Pancreas (tissue), 10 donors: ENCODE data around the gene BTBD19. TPM values are rescaled to one million over a fixed set of nuclear protein-coding genes. Genes with fewer than 3 reads are reported as not detected.

Source experiments
- ATAC-seq, 4 donors: fragments of 200-7000 bp; cut with Tn5 transposase; one replicate each; pipeline versions ENCODE4 v1.8.0 to v1.9.1; 2020; ENCODE audit warnings: mild to moderate bottlenecking in 4 of 4, moderate library complexity in 4 of 4
- DNase-seq, 6 donors: peaks; one replicate each; pipeline ENCODE4 v3.0.0-alpha.2; 2020
- FAIRE-seq: peaks from 2 replicates; lab custom pipeline; 2012; peaks lifted over from hg19 to GRCh38; lab: Jason Lieb, UNC
- H3K27ac ChIP-seq, 4 donors: fragments of 200-600 bp; sonication (generic); 1 replicate in 3 of 4; 2 replicates in 1 of 4; pipeline versions ENCODE4 v1.5.0 to v1.8.0; 2020
- H3K27me3 ChIP-seq, 4 donors: fragments of 200-600 bp; one replicate each; pipeline ENCODE4 v1.8.0; 2021
- H3K36me3 ChIP-seq, 3 donors: fragments of 200-600 bp; sonication (generic) in 1 of 3; one replicate each; pipeline versions ENCODE4 v1.5.0 to v1.8.0; 2020 to 2021
- H3K4me1 ChIP-seq, 3 donors: fragments of 200-600 bp; one replicate each; pipeline ENCODE4 v1.8.0; 2021
- H3K4me3 ChIP-seq, 4 donors: fragments of 200-600 bp; sonication (generic) in 2 of 4; one replicate each; pipeline versions ENCODE4 v1.5.0 to v1.8.0; 2020 to 2021
- H3K9me3 ChIP-seq, 4 donors: fragments of 200-600 bp; one replicate each; pipeline ENCODE4 v1.8.0; 2021
- WGBS, 2 donors: extraction: QIAGEN DNeasy Blood & Tissue Kit; methylation state at CpG; one replicate each; pipeline ENCODE4 v1.1.7; 2013; 5-methylcytosine and 5-hydroxymethylcytosine counted together
- intact Hi-C, 3 donors: fragments of 100-400 bp; cut with DNase I; formaldehyde crosslinking; loops; one replicate each; pipeline versions ENCODE4 v1.11.1 to v1.14.2; 2022
- polyA plus RNA-seq, 2 donors: library from polyadenylated mRNA; stranded (reverse); fragments of 200-250 nt; gene quantifications; one replicate each; pipeline ENCODE4 v1.2.3, GENCODE V29; 2013
- total RNA-seq, 6 donors: library from RNA; stranded (reverse); fragmentation: NEBNext Ultra II Directional in 4 of 6; extraction: Animal tissue kit (Norgen Biotek cat#: 25700) in 4 of 6; gene quantifications; one replicate each; pipeline versions ENCODE4 v1.2.1 to v1.2.4, GENCODE V29; 2021 to 2023
- TF ChIP-seq, protein P1 (sequence below), 4 donors: fragments of 200-600 bp; sonication (generic) in 3 of 4; IDR thresholded peaks; one replicate each; pipeline versions ENCODE4 v1.5.0 to v1.8.0; 2021; ENCODE audit warnings: antibody characterized with exemption in 4 of 4
- donor health status: healthy with polysubstance abuse.
- donor health status: DM: no; HTN: no; CAD: no; lungs with moderate emphysema.
- donor health status: DM: no; HTN: no; CAD: no.
- donor health status: control.
- donor health status: control.
- donor health status: Bipolar disorder and iron deficiency.
- donor health status: DM: yes; HTN: yes; CAD: no.
- donor health status: DM: no; HTN: no; CAD: no.
- donor health status: DM: no; HTN: no; CAD: no.
- donor health status: DM: yes; HTN: yes; CAD: no.

BTBD19 gene
- total and polyA plus RNA-seq, 8 donors: 0.91 to 5.7 (median 2.6) TPM

DNA sequence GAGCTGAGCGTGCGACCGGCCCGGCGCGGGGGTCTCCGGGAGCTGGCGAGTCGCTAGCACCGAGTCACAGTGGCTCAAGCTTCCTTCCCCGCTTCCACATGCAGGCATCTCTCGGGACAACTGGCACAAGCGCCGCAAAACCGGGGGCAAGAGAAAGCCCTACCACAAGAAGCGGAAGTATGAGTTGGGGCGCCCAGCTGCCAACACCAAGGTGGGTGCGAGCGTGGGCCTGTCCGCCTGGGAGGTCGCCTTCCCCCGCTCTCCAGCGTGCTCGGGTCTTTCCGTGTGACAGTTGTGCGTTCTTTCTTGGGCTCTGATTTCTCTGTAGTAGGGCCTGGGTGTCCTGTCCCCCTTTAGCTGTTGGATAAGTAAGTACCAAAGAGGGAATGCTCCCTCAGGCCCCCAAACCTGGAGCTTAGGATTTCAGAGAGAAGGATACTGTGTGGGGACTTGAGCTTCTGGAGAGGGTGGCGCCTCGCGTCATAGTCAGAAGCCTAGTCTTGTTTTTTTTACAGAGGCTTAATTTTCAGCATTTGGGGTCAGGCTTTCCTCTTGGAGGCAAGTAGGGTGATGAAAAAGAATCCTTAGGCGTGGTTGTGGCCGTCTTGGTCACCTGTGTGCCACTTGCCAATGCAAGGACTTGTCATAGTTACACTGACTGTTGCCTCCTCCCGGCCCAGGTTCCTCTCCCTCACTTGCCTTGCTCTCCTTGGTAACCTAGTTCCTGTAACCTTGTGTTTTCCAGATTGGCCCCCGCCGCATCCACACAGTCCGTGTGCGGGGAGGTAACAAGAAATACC, 32.2 kb upstream of the BTBD19 start:
- intact Hi-C loops: no loop called here
- 6 to 7% methylated on average over 36 of the region's 36 CpGs for WGBS, 2 donors
- ATAC-seq: peak; percentile 12 to 27 (median 22)

DNA sequence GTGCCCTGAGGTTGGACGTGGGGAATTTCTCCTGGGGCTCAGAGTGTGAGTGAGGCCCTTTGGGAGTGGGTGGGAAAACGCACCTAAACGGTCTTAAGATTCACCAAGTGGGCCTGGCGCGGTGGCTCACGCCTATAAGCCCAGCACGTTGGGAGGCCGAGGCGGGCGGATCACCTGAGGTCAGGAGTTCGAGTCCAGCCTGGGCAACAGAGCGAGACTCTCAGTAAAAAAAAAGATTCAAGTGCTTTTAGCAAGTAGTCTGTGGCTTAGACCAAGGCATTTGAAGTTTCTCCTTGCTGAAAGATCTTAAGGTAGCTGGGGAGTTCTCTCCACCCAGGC, 31.6 kb upstream of the BTBD19 start:
- Histone ChIP-seq H3K27ac (no peak overlapping the region), H3K9me3 (no peaks in the 10 kb centered on the region), H3K4me1 (peaks cover 0 to 21% (median 4%) of the 10 kb centered on the region in 3 donors), H3K27me3 (no peaks in the 10 kb centered on the region), H3K4me3 (peak overlapping the region; percentile 42 to 86 (median 70)), H3K36me3 (peaks cover 0 to 18% (median 9%) of the 10 kb centered on the region in 3 donors)
- no peak for ATAC-seq
- TF ChIP-seq, protein P1, sequence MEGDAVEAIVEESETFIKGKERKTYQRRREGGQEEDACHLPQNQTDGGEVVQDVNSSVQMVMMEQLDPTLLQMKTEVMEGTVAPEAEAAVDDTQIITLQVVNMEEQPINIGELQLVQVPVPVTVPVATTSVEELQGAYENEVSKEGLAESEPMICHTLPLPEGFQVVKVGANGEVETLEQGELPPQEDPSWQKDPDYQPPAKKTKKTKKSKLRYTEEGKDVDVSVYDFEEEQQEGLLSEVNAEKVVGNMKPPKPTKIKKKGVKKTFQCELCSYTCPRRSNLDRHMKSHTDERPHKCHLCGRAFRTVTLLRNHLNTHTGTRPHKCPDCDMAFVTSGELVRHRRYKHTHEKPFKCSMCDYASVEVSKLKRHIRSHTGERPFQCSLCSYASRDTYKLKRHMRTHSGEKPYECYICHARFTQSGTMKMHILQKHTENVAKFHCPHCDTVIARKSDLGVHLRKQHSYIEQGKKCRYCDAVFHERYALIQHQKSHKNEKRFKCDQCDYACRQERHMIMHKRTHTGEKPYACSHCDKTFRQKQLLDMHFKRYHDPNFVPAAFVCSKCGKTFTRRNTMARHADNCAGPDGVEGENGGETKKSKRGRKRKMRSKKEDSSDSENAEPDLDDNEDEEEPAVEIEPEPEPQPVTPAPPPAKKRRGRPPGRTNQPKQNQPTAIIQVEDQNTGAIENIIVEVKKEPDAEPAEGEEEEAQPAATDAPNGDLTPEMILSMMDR (IDR thresholded peaks at IDR 0.05): no peak
- DNase-seq: peak in 1 of 6 donors; percentile 58
- WGBS, 2 donors: 38 to 52% methylated on average over 12 of the region's 12 CpGs
- intact Hi-C loops: no loop called here
- no peak for FAIRE-seq

More for the DNA sequence above, 32.2 kb upstream of the BTBD19 start:
- H3K27ac ChIP-seq: peak overlapping the region; percentile 84 to 94 (median 88)
- no peaks in the 10 kb centered on the region for H3K9me3 ChIP-seq
- FAIRE-seq (no peak), DNase-seq (peak in 4 of 6 donors; percentile 39 to 63 (median 54))
- no peaks in the 10 kb centered on the region for H3K27me3 ChIP-seq
- peaks cover 0 to 18% (median 9%) of the 10 kb centered on the region in 3 donors for H3K36me3 ChIP-seq
- H3K4me1 ChIP-seq: peaks cover 0 to 21% (median 4%) of the 10 kb centered on the region in 3 donors
- TF ChIP-seq, protein P1 (IDR thresholded peaks at IDR 0.05): no peak
- peak overlapping the region; percentile 42 to 86 (median 70) for H3K4me3 ChIP-seq

DNA sequence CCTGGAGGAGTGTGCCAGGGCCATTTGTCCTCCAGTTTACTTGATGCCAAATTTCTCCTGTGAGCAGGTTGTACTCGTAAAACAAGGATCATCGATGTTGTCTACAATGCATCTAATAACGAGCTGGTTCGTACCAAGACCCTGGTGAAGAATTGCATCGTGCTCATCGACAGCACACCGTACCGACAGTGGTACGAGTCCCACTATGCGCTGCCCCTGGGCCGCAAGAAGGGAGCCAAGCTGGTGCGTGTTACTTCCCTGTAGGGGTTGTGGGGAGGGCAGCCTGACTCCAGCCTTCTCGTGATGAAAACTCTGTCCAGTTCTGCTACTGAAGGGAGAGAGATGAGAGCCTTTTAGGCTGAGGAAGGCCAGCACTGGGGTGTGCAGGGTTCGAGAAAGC, 30.8 kb upstream of the BTBD19 start:
- intact Hi-C loops: no loop called here
- Histone ChIP-seq H3K27ac (no peak overlapping the region), H3K9me3 (no peaks in the 10 kb centered on the region), H3K36me3 (peaks cover 0 to 18% (median 9%) of the 10 kb centered on the region in 3 donors), H3K4me3 (peak overlapping the region in 1 of 4 donors; percentile 86), H3K27me3 (no peaks in the 10 kb centered on the region), H3K4me1 (peaks cover 0 to 21% (median 4%) of the 10 kb centered on the region in 3 donors)
- TF ChIP-seq, protein P1 (IDR thresholded peaks at IDR 0.05): no peak
- DNase-seq (peak in 2 of 6 donors; percentile 20 to 46), ATAC-seq (no peak), FAIRE-seq (no peak)
- WGBS, 2 donors: 72 to 79% methylated on average over 14 of the region's 14 CpGs

DNA sequence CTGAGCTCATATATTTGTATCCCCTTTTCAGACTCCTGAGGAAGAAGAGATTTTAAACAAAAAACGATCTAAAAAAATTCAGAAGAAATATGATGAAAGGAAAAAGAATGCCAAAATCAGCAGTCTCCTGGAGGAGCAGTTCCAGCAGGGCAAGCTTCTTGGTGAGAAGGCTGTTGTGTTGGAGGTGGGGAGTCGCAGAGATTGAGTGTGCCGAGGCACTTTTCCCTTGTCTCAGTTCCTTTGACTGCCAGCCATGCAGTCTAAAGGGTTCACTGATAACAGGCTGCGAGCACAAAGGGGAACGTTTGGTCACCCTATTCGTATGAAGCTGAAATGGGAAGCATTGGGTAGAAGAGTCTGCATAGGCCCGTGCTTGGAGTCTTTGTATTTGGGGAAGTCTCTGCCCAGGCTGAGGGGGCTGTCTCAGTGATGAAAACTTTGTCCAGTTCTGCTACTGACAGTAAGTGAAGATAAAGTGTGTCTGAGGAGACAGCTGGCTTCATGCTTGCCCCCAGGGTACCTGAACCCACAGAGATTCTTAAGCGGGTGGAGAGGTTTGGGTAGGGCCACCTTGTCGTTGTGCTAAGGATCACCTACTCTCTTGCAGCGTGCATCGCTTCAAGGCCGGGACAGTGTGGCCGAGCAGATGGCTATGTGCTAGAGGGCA, 30.2 kb upstream of the BTBD19 start:
- TF ChIP-seq, protein P1 (IDR thresholded peaks at IDR 0.05): no peak
- intact Hi-C loops: no loop called here
- no peaks in the 10 kb centered on the region for H3K9me3 ChIP-seq
- WGBS, 2 donors: 65 to 68% methylated on average over 13 of the region's 13 CpGs
- H3K27ac ChIP-seq: no peak overlapping the region
- peaks cover 0 to 18% (median 9%) of the 10 kb centered on the region in 3 donors for H3K36me3 ChIP-seq
- no peaks in the 10 kb centered on the region for H3K27me3 ChIP-seq
- FAIRE-seq (no peak), ATAC-seq (no peak), DNase-seq (peak in 2 of 6 donors; percentile 13 to 25)
- peaks cover 0 to 21% (median 4%) of the 10 kb centered on the region in 3 donors for H3K4me1 ChIP-seq
- peak overlapping the region in 1 of 4 donors; percentile 86 for H3K4me3 ChIP-seq
